HG03521 (cell line): ENCODE measurements around the gene PLN.

Experiments
- ATAC-seq: cut with Tn5 transposase; IDR thresholded peaks from one replicate; pipeline ENCODE4 v1.9.1; 2021; ENCODE audit warnings: mild to moderate bottlenecking, moderate library complexity; ENCODE audit not compliant: unreplicated experiment

Gene PLN

GRCh38 chr6:118548136-118548535 is at the start of gene PLN:
Gene PLN, plus strand, starts transcription at chr6:118548296. Its CDS starts 10,626 bp downstream, at chr6:118558922.
- ATAC-seq, result no peak

- ATAC-seq, result no peak
Observed at GRCh38 chr6:118500130-118501015, 47.7 kb upstream of the PLN start.

- ATAC-seq, result no peak
Observed at GRCh38 chr6:118501099-118501498, 47.0 kb upstream of the PLN start.

- no peak for ATAC-seq
Observed at GRCh38 chr6:118501765-118502164, 46.3 kb upstream of the PLN start.

GRCh38 chr6:118502169-118502568 is 45.9 kb upstream of the PLN start:
- ATAC-seq, result no peak

- no peak for ATAC-seq
Observed at GRCh38 chr6:118504611-118505010, 43.5 kb upstream of the PLN start.

- no peak for ATAC-seq
Observed at GRCh38 chr6:118505656-118506055, 42.4 kb upstream of the PLN start.

GRCh38 chr6:118506071-118506638 is 41.9 kb upstream of the PLN start:
- no peak for ATAC-seq

GRCh38 chr6:118507636-118508035 is 40.5 kb upstream of the PLN start:
- no peak for ATAC-seq

- ATAC-seq, result no peak
Observed at GRCh38 chr6:118509009-118509617, 39.0 kb upstream of the PLN start.

GRCh38 chr6:118511930-118512715 is 36.0 kb upstream of the PLN start:
- ATAC-seq, result no peak

GRCh38 chr6:118514689-118515088 is 33.4 kb upstream of the PLN start:
- ATAC-seq, result no peak

- ATAC-seq, result no peak
Observed at GRCh38 chr6:118522422-118522821, 25.7 kb upstream of the PLN start.

- peak; percentile 54 for ATAC-seq
Observed at GRCh38 chr6:118523216-118523615, 24.9 kb upstream of the PLN start.

GRCh38 chr6:118524686-118525085 is 23.4 kb upstream of the PLN start:
- no peak for ATAC-seq

- ATAC-seq, result no peak
Observed at GRCh38 chr6:118525913-118526780, 21.9 kb upstream of the PLN start.

GRCh38 chr6:118528129-118528528 is 20.0 kb upstream of the PLN start:
- ATAC-seq, result no peak

GRCh38 chr6:118529756-118530155 is 18.3 kb upstream of the PLN start:
- ATAC-seq, result no peak

GRCh38 chr6:118530942-118531341 is 17.2 kb upstream of the PLN start:
- ATAC-seq, result no peak

GRCh38 chr6:118535176-118535844 is 12.8 kb upstream of the PLN start:
- no peak for ATAC-seq
